Spleen (tissue), 7 donors: Measurements from ENCODE around the gene TBL1X.

ENCODE experiments used
- POLR2A ChIP-seq, 3 donors: fragments of 450-650 bp; IDR thresholded peaks; one replicate each; pipeline ENCODE4 v1.5.1; 2017; ENCODE audit warnings: antibody characterized with exemption in 3 of 3, mild to moderate bottlenecking in 1 of 3
- TF ChIP-seq, protein P1 (sequence below), 11 experiments: fragments of 200-600 bp in 7 of 11; fragments of 450-650 bp in 4 of 11; sonication (generic) in 4 of 11; IDR thresholded peaks in 8 of 11; conservative IDR thresholded peaks in 3 of 11; 1 replicate in 7 of 11; 2 replicates in 4 of 11; pipeline versions ENCODE4 v1.4.0 to v1.8.0; 2016 to 2021; ENCODE audit warnings: antibody characterized with exemption in 11 of 11, inconsistent platforms in 4 of 11, mild to moderate bottlenecking in 1 of 11
- donor health status: DM: no; HTN: no; CAD: no; lungs with moderate emphysema.
- donor health status: DM: no; HTN: no; CAD: no.
- donor health status: DM: no; HTN: no; CAD: no.

DNA sequence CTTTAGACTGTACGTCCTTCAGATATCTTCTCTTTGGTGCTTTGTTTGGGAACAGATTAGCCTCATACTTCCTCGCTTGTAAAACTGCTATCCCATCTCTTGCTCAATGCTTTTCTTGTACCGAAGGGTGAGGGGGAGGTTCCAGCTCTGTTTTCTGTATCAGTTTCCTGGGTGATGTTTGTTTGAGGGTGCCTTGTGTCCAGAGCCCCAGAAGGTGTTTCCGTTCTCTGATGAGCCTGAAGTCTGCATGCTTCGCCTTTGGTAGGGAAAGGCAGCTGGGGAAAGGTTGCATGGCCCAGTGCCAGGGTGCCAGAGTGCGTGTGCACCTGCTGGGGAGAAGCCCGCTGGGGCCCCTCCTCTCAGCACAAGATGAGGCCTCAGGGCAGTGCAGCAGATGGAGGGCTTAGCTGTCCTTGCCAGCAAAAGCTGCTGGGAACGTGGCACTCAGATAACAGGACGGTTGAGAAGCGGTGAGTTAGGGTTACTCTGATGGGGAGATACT is 73.7 kb downstream of the TBL1X start:
- TF ChIP-seq, protein P1, sequence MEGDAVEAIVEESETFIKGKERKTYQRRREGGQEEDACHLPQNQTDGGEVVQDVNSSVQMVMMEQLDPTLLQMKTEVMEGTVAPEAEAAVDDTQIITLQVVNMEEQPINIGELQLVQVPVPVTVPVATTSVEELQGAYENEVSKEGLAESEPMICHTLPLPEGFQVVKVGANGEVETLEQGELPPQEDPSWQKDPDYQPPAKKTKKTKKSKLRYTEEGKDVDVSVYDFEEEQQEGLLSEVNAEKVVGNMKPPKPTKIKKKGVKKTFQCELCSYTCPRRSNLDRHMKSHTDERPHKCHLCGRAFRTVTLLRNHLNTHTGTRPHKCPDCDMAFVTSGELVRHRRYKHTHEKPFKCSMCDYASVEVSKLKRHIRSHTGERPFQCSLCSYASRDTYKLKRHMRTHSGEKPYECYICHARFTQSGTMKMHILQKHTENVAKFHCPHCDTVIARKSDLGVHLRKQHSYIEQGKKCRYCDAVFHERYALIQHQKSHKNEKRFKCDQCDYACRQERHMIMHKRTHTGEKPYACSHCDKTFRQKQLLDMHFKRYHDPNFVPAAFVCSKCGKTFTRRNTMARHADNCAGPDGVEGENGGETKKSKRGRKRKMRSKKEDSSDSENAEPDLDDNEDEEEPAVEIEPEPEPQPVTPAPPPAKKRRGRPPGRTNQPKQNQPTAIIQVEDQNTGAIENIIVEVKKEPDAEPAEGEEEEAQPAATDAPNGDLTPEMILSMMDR (IDR thresholded peaks at IDR 0.05 in 8 of 11, conservative IDR thresholded peaks at IDR 0.05 in 3 of 11), result no peak
- no peak for TF ChIP-seq POLR2A (IDR thresholded peaks at IDR 0.05)
